ENCODE results near the gene CBLB.

DNA sequence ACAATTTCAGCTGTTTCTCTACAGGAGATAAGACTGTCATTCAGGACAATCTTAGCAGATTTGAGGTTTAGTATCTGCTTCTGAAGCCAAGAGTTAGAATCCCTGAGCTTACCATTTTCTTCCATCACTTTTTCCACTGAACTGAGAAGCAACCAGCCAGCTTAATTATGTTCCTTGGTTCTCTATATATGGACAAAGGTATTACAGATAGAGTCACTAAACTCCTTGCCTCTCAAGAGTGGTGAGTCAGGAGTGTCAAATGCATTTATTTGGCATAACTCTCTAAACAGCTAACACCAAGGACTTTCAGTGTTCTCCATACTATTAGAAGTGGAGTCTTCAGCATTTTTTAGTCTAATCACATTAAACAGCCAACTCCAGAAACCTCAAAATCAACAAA, 262.8 kb downstream of the CBLB start:
- TF ChIP-seq, protein P1, sequence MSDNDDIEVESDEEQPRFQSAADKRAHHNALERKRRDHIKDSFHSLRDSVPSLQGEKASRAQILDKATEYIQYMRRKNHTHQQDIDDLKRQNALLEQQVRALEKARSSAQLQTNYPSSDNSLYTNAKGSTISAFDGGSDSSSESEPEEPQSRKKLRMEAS (IDR thresholded peaks at IDR 0.05) = no peak
- TF ChIP-seq, protein P2, sequence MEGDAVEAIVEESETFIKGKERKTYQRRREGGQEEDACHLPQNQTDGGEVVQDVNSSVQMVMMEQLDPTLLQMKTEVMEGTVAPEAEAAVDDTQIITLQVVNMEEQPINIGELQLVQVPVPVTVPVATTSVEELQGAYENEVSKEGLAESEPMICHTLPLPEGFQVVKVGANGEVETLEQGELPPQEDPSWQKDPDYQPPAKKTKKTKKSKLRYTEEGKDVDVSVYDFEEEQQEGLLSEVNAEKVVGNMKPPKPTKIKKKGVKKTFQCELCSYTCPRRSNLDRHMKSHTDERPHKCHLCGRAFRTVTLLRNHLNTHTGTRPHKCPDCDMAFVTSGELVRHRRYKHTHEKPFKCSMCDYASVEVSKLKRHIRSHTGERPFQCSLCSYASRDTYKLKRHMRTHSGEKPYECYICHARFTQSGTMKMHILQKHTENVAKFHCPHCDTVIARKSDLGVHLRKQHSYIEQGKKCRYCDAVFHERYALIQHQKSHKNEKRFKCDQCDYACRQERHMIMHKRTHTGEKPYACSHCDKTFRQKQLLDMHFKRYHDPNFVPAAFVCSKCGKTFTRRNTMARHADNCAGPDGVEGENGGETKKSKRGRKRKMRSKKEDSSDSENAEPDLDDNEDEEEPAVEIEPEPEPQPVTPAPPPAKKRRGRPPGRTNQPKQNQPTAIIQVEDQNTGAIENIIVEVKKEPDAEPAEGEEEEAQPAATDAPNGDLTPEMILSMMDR (IDR thresholded peaks at IDR 0.05) = no peak
- TF ChIP-seq NFE2L2 (conservative IDR thresholded peaks at IDR 0.05; ENCODE audit: low read length) = no peak
- TF ChIP-seq, protein P3, sequence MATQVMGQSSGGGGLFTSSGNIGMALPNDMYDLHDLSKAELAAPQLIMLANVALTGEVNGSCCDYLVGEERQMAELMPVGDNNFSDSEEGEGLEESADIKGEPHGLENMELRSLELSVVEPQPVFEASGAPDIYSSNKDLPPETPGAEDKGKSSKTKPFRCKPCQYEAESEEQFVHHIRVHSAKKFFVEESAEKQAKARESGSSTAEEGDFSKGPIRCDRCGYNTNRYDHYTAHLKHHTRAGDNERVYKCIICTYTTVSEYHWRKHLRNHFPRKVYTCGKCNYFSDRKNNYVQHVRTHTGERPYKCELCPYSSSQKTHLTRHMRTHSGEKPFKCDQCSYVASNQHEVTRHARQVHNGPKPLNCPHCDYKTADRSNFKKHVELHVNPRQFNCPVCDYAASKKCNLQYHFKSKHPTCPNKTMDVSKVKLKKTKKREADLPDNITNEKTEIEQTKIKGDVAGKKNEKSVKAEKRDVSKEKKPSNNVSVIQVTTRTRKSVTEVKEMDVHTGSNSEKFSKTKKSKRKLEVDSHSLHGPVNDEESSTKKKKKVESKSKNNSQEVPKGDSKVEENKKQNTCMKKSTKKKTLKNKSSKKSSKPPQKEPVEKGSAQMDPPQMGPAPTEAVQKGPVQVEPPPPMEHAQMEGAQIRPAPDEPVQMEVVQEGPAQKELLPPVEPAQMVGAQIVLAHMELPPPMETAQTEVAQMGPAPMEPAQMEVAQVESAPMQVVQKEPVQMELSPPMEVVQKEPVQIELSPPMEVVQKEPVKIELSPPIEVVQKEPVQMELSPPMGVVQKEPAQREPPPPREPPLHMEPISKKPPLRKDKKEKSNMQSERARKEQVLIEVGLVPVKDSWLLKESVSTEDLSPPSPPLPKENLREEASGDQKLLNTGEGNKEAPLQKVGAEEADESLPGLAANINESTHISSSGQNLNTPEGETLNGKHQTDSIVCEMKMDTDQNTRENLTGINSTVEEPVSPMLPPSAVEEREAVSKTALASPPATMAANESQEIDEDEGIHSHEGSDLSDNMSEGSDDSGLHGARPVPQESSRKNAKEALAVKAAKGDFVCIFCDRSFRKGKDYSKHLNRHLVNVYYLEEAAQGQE (IDR thresholded peaks at IDR 0.05) = no peak

All from A549 (cell line).